Hepatocyte (in vitro differentiated cells): ENCODE results near the gene TNIP3.

Experiments
- EZH2 ChIP-seq: fragments of 200-600 bp; sonication (generic); IDR thresholded peaks from 2 replicates; pipeline ENCODE4 v1.6.1; 2016; ENCODE audit warnings: antibody characterized with exemption, mild to moderate bottlenecking, borderline replicate concordance
- TF ChIP-seq, protein P1 (sequence below): fragments of 200-600 bp; sonication (generic); IDR thresholded peaks from 2 replicates; pipeline ENCODE4 v1.5.1; 2016; ENCODE audit warnings: antibody characterized with exemption, mild to moderate bottlenecking; ENCODE audit not compliant: poor library complexity

DNA sequence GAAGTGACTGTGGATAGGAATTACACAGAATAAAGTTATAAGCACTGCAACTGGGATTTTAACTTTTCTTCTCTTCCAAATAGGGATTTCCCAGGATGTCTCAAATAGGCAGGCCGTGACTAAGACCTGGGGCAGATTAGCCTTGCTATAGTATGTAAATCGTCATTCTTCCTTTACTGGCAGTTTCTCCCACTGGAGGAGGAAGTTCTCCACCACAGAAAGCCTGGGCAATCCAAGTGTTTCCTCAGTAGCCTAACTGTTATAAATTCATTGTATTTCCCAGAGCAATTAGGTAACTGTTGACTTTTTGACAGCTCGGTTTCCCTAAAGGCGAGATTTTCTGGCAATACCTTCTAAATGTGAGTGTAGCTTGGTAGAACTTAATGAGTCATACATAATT is at the start of gene TNIP3:
- TF ChIP-seq, protein P1, sequence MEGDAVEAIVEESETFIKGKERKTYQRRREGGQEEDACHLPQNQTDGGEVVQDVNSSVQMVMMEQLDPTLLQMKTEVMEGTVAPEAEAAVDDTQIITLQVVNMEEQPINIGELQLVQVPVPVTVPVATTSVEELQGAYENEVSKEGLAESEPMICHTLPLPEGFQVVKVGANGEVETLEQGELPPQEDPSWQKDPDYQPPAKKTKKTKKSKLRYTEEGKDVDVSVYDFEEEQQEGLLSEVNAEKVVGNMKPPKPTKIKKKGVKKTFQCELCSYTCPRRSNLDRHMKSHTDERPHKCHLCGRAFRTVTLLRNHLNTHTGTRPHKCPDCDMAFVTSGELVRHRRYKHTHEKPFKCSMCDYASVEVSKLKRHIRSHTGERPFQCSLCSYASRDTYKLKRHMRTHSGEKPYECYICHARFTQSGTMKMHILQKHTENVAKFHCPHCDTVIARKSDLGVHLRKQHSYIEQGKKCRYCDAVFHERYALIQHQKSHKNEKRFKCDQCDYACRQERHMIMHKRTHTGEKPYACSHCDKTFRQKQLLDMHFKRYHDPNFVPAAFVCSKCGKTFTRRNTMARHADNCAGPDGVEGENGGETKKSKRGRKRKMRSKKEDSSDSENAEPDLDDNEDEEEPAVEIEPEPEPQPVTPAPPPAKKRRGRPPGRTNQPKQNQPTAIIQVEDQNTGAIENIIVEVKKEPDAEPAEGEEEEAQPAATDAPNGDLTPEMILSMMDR = no peak
- no peak for TF ChIP-seq EZH2
